ENCODE results near the gene SPDL1. TPM values are rescaled to one million over a fixed set of nuclear protein-coding genes. Genes with fewer than 3 reads are reported as not detected.

SPDL1 gene
- total RNA-seq, 1 experiment from 2014 or later: 29.9 TPM

DNA sequence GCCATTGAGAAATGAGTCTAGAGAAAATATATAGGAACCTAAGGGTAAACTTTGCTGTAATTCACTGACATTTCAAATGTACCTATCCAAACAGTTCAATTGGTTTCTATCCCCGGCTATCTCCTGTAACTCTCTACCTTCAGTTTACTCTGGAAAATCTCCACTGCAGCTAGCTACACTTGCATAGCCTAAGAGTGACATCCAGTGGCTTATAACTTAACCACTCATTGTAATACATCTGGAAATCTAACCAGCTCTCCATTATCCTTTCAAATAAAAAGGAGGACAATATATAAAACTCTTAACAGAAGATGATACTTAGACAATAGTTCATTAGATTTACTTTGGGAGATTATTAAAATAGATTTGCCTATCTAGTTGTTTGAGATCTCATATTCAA is 35.3 kb upstream of the SPDL1 start:
- peak; percentile 92 for ATAC-seq
- intact Hi-C loops (cut with micrococcal nuclease): loop anchor here (1.0 to 2.0 kb wide), 3 partner anchors 282 to 842 kb away; no protein-coding TSS in a partner anchor

GRCh38 chr5:169549453-169550100 is 34.0 kb upstream of the SPDL1 start:
- no peaks in the 10 kb centered on the region for H4K20me1 ChIP-seq (ENCODE audit: low read length)
- no peak overlapping the region for H2AFZ ChIP-seq (ENCODE audit: low read length)
- no peaks in the 10 kb centered on the region for H3F3A ChIP-seq (ENCODE audit: low read length, unreplicated experiment)
- H3K36me3 ChIP-seq (ENCODE audit: low read depth, low read length): no peaks in the 10 kb centered on the region
- H3K4me2 ChIP-seq (ENCODE audit: low read length): no peak overlapping the region
- no peaks in the 10 kb centered on the region for H3K9me3 ChIP-seq (ENCODE audit: low read length)
- no peak for DNase-seq
- no peak overlapping the region for H3K9ac ChIP-seq (ENCODE audit: low read length)
- peaks cover 22% of the 10 kb centered on the region for H3K27me3 ChIP-seq (ENCODE audit: low read length)
- intact Hi-C loops (cut with micrococcal nuclease): loop anchor here (2.0 kb wide), 1 partner anchor 283 kb away; no protein-coding TSS in a partner anchor
- no peak overlapping the region for H3K4me3 ChIP-seq (ENCODE audit: low read length)
- CTCF ChIA-PET: no interaction called here
- BruUV-seq (replicated peaks): no TSS peak
- no peaks in the 10 kb centered on the region for H3K4me1 ChIP-seq (ENCODE audit: insufficient read depth, low read length)
- H3K27ac ChIP-seq (ENCODE audit: low read length): no peak overlapping the region
- POLR2A ChIA-PET (ENCODE audit: unreplicated experiment): no interaction called here
- no peaks in the 10 kb centered on the region for H3K79me2 ChIP-seq (ENCODE audit: low read length)
- ATAC-seq: no peak
- no peaks in the 10 kb centered on the region for H3K9me2 ChIP-seq (replicated peaks; ENCODE audit: low read length)
- no peak for TF ChIP-seq EZH2phosphoT487 (IDR thresholded peaks at IDR 0.05; ENCODE audit: borderline replicate concordance, low read length)
- TF ChIP-seq EZH2 (IDR thresholded peaks at IDR 0.05; ENCODE audit: low read length, unreplicated experiment): no peak
- TF ChIP-seq CTCF (conservative IDR thresholded peaks at IDR 0.05; ENCODE audit: low read depth, low read length): no peak

More for the DNA sequence above, 35.3 kb upstream of the SPDL1 start:
- Histone ChIP-seq H3K36me3 (ENCODE audit: low read depth, low read length) (no peaks in the 10 kb centered on the region), H3K4me1 (ENCODE audit: insufficient read depth, low read length) (no peaks in the 10 kb centered on the region), H3K27me3 (ENCODE audit: low read length) (peaks cover 22% of the 10 kb centered on the region), H3K4me2 (ENCODE audit: low read length) (no peak overlapping the region), H3K9ac (ENCODE audit: low read length) (no peak overlapping the region), H3K9me3 (ENCODE audit: low read length) (no peaks in the 10 kb centered on the region), H3K27ac (ENCODE audit: low read length) (no peak overlapping the region), H3K79me2 (ENCODE audit: low read length) (no peaks in the 10 kb centered on the region), H3F3A (ENCODE audit: low read length, unreplicated experiment) (no peaks in the 10 kb centered on the region), H3K9me2 (replicated peaks; ENCODE audit: low read length) (no peaks in the 10 kb centered on the region), H2AFZ (ENCODE audit: low read length) (no peak overlapping the region), H4K20me1 (ENCODE audit: low read length) (no peaks in the 10 kb centered on the region), H3K4me3 (ENCODE audit: low read length) (no peak overlapping the region)
- ChIA-PET POLR2A (ENCODE audit: unreplicated experiment) (interaction anchor here (0.6 kb wide), 1 partner anchor 190 kb away, joined by 6 read pairs; no protein-coding TSS in a partner anchor), CTCF (no interaction called here)
- TF ChIP-seq EZH2 (IDR thresholded peaks at IDR 0.05; ENCODE audit: low read length, unreplicated experiment): no peak
- peak; percentile 67 for TF ChIP-seq CTCF (conservative IDR thresholded peaks at IDR 0.05; ENCODE audit: low read depth, low read length)
- DNase-seq: peak; percentile 66
- no TSS peak for BruUV-seq (replicated peaks)

GRCh38 chr5:169550227-169550626 is 33.3 kb upstream of the SPDL1 start:
- H3K4me3 ChIP-seq (ENCODE audit: low read length): no peak overlapping the region
- no peaks in the 10 kb centered on the region for H3K79me2 ChIP-seq (ENCODE audit: low read length)
- no peaks in the 10 kb centered on the region for H3K4me1 ChIP-seq (ENCODE audit: insufficient read depth, low read length)
- no peaks in the 10 kb centered on the region for H3K9me2 ChIP-seq (replicated peaks; ENCODE audit: low read length)
- no peaks in the 10 kb centered on the region for H3K9me3 ChIP-seq (ENCODE audit: low read length)
- ATAC-seq (no peak), DNase-seq (no peak)
- BruUV-seq (replicated peaks): no TSS peak
- no peaks in the 10 kb centered on the region for H3K36me3 ChIP-seq (ENCODE audit: low read depth, low read length)
- no peaks in the 10 kb centered on the region for H4K20me1 ChIP-seq (ENCODE audit: low read length)
- intact Hi-C loops (cut with micrococcal nuclease): no loop called here
- H3K9ac ChIP-seq (ENCODE audit: low read length): no peak overlapping the region
- POLR2A ChIA-PET (ENCODE audit: unreplicated experiment): no interaction called here
- H3K4me2 ChIP-seq (ENCODE audit: low read length): no peak overlapping the region
- CTCF ChIA-PET: no interaction called here
- TF ChIP-seq EZH2phosphoT487 (IDR thresholded peaks at IDR 0.05; ENCODE audit: borderline replicate concordance, low read length): no peak
- TF ChIP-seq EZH2 (IDR thresholded peaks at IDR 0.05; ENCODE audit: low read length, unreplicated experiment): no peak
- no peak for TF ChIP-seq CTCF (conservative IDR thresholded peaks at IDR 0.05; ENCODE audit: low read depth, low read length)
- no peak overlapping the region for H3K27ac ChIP-seq (ENCODE audit: low read length)
- H3F3A ChIP-seq (ENCODE audit: low read length, unreplicated experiment): no peaks in the 10 kb centered on the region
- H3K27me3 ChIP-seq (ENCODE audit: low read length): peaks cover 22% of the 10 kb centered on the region
- H2AFZ ChIP-seq (ENCODE audit: low read length): no peak overlapping the region
